NCI-H187 treated with DMSO at 0.1 percent for 48 hours (cell line): ENCODE data around the gene TSHZ3.

Experiments
- DNase-seq: peaks from one replicate; lab custom pipeline; 2025; lab: John Stamatoyannopoulos, UW

Gene TSHZ3

GRCh38 chr19:31337008-31337914 lies 12.0 kb downstream of the TSHZ3 start:
- DNase-seq = no peak

GRCh38 chr19:31335716-31336115 lies 13.5 kb downstream of the TSHZ3 start:
- no peak for DNase-seq

GRCh38 chr19:31334849-31335624 lies 14.2 kb downstream of the TSHZ3 start:
- no peak for DNase-seq

- DNase-seq = no peak
Measured at GRCh38 chr19:31334101-31334848, 15.0 kb downstream of the TSHZ3 start.

GRCh38 chr19:31332096-31332495 lies 17.1 kb downstream of the TSHZ3 start:
- no peak for DNase-seq

GRCh38 chr19:31331536-31331935 lies 17.7 kb downstream of the TSHZ3 start:
- DNase-seq = no peak

- DNase-seq = no peak
Measured at GRCh38 chr19:31330761-31331160, 18.5 kb downstream of the TSHZ3 start.

- DNase-seq = no peak
Measured at GRCh38 chr19:31330237-31330636, 19.0 kb downstream of the TSHZ3 start.

- no peak for DNase-seq
Measured at GRCh38 chr19:31329819-31330218, 19.4 kb downstream of the TSHZ3 start.

- no peak for DNase-seq
Measured at GRCh38 chr19:31328238-31328637, 21.0 kb downstream of the TSHZ3 start.

GRCh38 chr19:31326329-31327028 lies 22.8 kb downstream of the TSHZ3 start:
- no peak for DNase-seq

GRCh38 chr19:31325342-31325741 lies 23.9 kb downstream of the TSHZ3 start:
- DNase-seq = no peak

GRCh38 chr19:31319465-31319864 lies 29.8 kb downstream of the TSHZ3 start:
- no peak for DNase-seq

- no peak for DNase-seq
Measured at GRCh38 chr19:31318790-31319425, 30.3 kb downstream of the TSHZ3 start.

GRCh38 chr19:31317570-31317969 lies 31.7 kb downstream of the TSHZ3 start:
- DNase-seq = no peak

GRCh38 chr19:31317093-31317492 lies 32.1 kb downstream of the TSHZ3 start:
- DNase-seq = no peak

- no peak for DNase-seq
Measured at GRCh38 chr19:31316201-31316951, 32.9 kb downstream of the TSHZ3 start.

- DNase-seq = no peak
Measured at GRCh38 chr19:31315652-31316051, 33.6 kb downstream of the TSHZ3 start.

GRCh38 chr19:31314849-31315629 lies 34.2 kb downstream of the TSHZ3 start:
- DNase-seq = no peak

- DNase-seq = no peak
Measured at GRCh38 chr19:31314156-31314555, 35.1 kb downstream of the TSHZ3 start.
